ENCODE data around the gene KLRD1.
"Not testable (repeated sequence)": the region's sequence is repeated elsewhere in the genome, so short reads cannot be mapped to it uniquely, and the experiment has no call there.

The KLRD1 gene

DNA sequence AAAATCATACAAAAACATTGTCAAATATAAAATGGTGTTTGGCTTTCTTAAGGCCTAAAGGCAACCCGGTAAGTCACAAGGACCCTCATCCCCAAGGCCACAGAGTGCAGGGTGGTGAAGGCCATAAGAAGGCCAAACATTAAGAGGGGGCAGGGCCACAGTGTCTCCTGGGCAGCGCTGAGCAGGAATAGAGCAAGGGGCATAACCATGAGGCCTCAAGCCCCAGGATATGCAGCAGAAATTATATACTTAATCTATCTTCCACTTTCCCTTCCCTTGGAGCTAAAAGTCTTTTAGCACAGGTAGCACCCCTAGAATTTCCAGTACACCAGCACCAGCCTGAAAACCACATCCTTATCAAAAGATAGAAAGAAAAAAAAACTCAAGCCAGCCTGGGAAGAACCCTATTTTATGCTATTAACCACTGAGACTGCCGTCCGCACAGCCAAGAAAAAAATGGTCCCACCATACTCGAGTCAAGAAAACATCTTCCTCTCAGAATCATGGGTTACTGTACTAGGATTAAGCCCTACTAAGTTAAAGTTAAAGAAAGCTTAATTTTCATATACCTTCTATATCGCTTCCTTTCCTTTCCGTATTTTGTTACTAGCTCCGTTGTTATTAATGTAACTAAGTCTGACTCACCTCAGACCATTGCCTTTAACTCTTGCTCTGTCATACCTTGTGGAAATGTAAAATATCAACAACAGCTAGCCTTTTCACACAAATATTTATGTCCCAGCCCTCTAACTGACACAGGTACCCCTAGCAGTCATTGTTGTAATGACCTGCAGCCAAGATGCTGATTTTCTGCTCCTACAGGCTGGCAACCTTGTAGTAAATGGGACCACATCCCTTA, 62.1 kb downstream of the KLRD1 start:
- no peak for DNase-seq

DNA sequence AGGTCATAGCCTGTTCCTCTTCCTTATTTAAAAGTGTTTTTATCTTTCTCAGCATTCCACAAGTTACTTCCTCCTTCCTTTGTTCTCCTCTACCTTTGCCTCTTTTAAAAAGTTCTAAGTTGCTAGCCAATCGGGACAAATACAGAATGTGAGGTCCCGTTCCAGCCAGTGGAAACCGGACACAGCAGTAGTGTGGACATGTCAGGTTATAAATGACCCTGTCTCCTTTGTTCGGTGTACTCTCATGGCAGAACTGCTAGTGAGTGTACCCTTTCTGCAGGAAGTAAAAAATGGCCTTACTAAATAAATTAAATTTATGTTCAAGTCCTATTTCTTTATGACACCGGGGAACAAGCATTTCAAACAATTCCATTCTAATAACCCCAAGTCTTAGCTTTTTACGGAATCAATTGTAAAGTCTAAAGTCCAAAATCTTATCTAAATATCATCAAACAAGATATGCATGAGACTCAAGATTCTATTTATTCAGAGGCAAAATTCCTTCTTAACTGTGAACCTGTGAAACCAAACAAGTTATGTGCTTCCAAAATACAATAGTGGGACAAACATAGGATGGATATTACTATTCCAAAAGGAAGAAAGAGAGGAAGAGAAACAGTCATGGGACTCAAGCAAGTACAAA, 64.3 kb downstream of the KLRD1 start:
- not testable (repeated sequence) for DNase-seq

DNA sequence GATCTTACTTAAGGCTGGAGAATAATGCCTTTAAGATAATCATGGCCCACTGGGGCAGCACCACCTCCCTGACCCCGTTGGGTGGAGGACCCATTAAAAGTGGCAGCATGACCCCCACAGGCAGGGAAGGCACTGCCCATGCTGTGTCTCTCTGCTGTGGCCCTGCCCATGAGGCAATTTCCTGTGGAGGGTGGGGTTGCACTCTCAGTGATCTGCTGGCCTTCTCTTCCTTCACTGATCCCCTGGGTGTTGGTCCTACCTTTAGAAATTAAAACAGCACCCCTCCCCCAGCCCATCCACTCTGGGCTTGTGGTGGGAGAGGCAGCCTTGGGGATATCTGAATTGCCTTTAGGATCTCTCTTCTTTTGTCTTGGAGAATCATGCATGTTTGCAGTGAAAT, 64.9 kb downstream of the KLRD1 start:
- no peak for DNase-seq

DNA sequence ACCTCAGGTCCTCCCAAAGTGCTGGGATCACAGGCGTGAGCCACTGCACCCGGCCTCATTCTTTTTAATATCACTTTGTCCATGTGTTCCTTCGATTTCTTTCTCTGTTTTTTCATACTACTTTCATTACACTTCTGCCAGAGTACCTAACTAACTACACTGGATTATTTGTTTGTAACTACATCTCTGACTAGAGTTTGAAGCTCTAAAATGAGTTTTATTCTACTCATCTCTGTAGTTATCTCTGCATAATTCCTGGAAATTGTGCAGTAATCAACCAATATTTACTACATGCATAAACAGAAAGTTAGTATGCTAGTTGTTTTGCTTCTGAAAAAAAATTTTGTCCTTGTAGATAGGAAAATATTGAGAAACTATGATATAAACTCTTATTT, 67.0 kb downstream of the KLRD1 start:
- DNase-seq: no peak

DNA sequence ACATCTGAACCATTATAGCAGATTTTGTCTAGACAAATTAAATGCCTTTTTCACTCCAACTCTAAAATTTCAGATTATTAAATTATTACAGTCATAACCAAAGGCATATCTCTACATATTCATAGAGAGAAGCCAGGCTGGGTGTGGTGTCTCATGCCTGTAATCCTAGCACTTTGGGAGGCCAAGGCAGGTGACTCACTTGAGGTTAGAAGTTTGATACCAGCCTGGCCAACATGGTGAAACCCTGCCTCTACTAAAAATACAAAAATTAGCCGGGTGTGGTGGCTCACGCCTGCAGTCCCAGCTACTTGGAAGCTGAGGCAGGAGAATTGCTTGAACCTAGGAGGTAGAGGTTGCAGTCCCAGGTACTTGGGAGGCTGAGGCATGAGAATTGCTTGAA, 71.1 kb downstream of the KLRD1 start:
- DNase-seq: not testable (repeated sequence)
